ENCODE measurements around the gene RNPEP.

DNA sequence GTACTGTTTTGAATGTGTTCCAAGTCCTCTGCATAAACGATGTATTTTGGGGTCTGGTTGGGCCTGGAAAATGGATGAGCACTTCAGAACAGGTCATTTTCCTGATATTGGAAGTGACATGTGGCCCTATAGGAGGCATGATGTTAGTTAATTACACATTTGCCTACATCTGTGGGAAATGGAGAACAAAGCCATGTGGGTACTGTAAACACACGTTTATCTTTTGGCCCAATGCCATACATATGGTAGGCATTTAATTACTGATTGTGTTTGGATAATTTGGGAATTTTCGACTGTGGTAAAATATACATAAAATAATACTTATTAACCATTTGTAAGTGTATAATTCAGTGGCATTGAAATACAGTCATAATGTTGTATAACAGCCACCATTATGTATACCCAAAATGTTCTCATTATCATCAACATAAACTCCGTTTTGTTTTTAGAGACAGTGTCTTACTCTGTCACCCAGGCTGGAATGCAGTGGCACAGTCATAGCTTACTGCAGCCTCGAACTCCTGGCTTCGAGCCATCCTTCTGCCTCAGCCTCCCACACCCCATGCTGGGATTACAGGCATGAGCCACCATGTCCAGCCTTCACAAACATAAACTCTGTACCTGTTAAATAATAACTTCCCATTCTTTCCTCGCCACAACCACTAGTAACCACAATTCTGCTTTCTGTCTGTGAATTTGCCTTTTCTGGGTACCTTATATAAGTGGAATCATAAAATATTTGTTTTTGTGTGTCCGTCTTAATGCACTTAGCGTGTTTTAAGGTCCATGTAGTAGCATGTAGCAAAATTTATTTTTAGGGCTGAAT lies 11.9 kb upstream of the RNPEP start:
- TF ChIP-seq EZH2 (conservative IDR thresholded peaks at IDR 0.05; ENCODE audit: low read depth, low read length) = no peak
- TF ChIP-seq ZSCAN31 (CRISPR knock-in tag; IDR thresholded peaks at IDR 0.05; ENCODE audit: low read depth) = no peak
- no peak for TF ChIP-seq MYC (CRISPR knock-in tag; IDR thresholded peaks at IDR 0.05; ENCODE audit: borderline replicate concordance)
- no peak for TF ChIP-seq TGIF2 (CRISPR knock-in tag; IDR thresholded peaks at IDR 0.05)
- TF ChIP-seq PHF8 (CRISPR knock-in tag; IDR thresholded peaks at IDR 0.05) = no peak
- no peak for TF ChIP-seq ZNF333 (CRISPR knock-in tag; IDR thresholded peaks at IDR 0.05; ENCODE audit: borderline replicate concordance)
- TF ChIP-seq ZFX (CRISPR knock-in tag; IDR thresholded peaks at IDR 0.05; ENCODE audit: low read depth) = no peak
- TF ChIP-seq ARNT2 (CRISPR knock-in tag; IDR thresholded peaks at IDR 0.05; ENCODE audit: low read depth) = no peak

Measured in HepG2 (cell line).